ENCODE measurements around the gene SACM1L. TPM values are rescaled to one million over a fixed set of nuclear protein-coding genes. Genes with fewer than 3 reads are reported as not detected.

The SACM1L gene
- total RNA-seq, 1 donor: 28.6 TPM

- H3K4me1 ChIP-seq (ENCODE audit: insufficient read depth, low read length): peaks cover 16% of the 10 kb centered on the region
- no peak for DNase-seq (ENCODE audit: insufficient read length, low spot score, missing footprints)
- no peak overlapping the region for H3K27ac ChIP-seq (ENCODE audit: low read depth, low read length)
- TF ChIP-seq CTCF (IDR thresholded peaks at IDR 0.05; ENCODE audit: extremely low read depth, low read depth, low read length): no peak
- H3K36me3 ChIP-seq (ENCODE audit: insufficient read depth, low read length): peaks cover 24% of the 10 kb centered on the region
- no peaks in the 10 kb centered on the region for H3K9me3 ChIP-seq (ENCODE audit: low read depth, low read length)
- no peaks in the 10 kb centered on the region for H4K20me1 ChIP-seq (ENCODE audit: insufficient read depth, low read length)
- no peaks in the 10 kb centered on the region for H3K79me2 ChIP-seq (ENCODE audit: insufficient read depth, low read length)
- no peak overlapping the region for H3K4me2 ChIP-seq (ENCODE audit: insufficient read depth, low read length)
- no peaks in the 10 kb centered on the region for H3K27me3 ChIP-seq (ENCODE audit: insufficient read depth, low read length)
- no peak overlapping the region for H3K4me3 ChIP-seq (ENCODE audit: insufficient read depth, low read length)
- H2AFZ ChIP-seq (ENCODE audit: low read length): no peak overlapping the region
Observed at GRCh38 chr3:45681221-45681620, 8.0 kb upstream of the SACM1L start.

- Histone ChIP-seq H3K27ac (ENCODE audit: low read depth, low read length) (no peak overlapping the region), H3K4me2 (ENCODE audit: insufficient read depth, low read length) (no peak overlapping the region), H3K36me3 (ENCODE audit: insufficient read depth, low read length) (peaks cover 24% of the 10 kb centered on the region), H3K79me2 (ENCODE audit: insufficient read depth, low read length) (no peaks in the 10 kb centered on the region), H3K4me3 (ENCODE audit: insufficient read depth, low read length) (no peak overlapping the region), H3K9me3 (ENCODE audit: low read depth, low read length) (no peaks in the 10 kb centered on the region), H3K4me1 (ENCODE audit: insufficient read depth, low read length) (peaks cover 12% of the 10 kb centered on the region), H3K27me3 (ENCODE audit: insufficient read depth, low read length) (no peaks in the 10 kb centered on the region), H2AFZ (ENCODE audit: low read length) (no peak overlapping the region), H4K20me1 (ENCODE audit: insufficient read depth, low read length) (no peaks in the 10 kb centered on the region)
- no peak for DNase-seq (ENCODE audit: insufficient read length, low spot score, missing footprints)
- no peak for TF ChIP-seq CTCF (IDR thresholded peaks at IDR 0.05; ENCODE audit: extremely low read depth, low read depth, low read length)
Observed at GRCh38 chr3:45681846-45682245, 7.3 kb upstream of the SACM1L start.

- Histone ChIP-seq H3K79me2 (ENCODE audit: insufficient read depth, low read length) (no peaks in the 10 kb centered on the region), H3K9me3 (ENCODE audit: low read depth, low read length) (no peaks in the 10 kb centered on the region), H3K27ac (ENCODE audit: low read depth, low read length) (no peak overlapping the region)
Observed at GRCh38 chr3:45682311-45682710, 6.9 kb upstream of the SACM1L start.

GRCh38 chr3:45682786-45683185 is 6.4 kb upstream of the SACM1L start:
- no peaks in the 10 kb centered on the region for H4K20me1 ChIP-seq (ENCODE audit: insufficient read depth, low read length)
- no peak for DNase-seq (ENCODE audit: insufficient read length, low spot score, missing footprints)
- H3K4me2 ChIP-seq (ENCODE audit: insufficient read depth, low read length): no peak overlapping the region
- peaks cover 9% of the 10 kb centered on the region for H3K4me1 ChIP-seq (ENCODE audit: insufficient read depth, low read length)
- H3K4me3 ChIP-seq (ENCODE audit: insufficient read depth, low read length): no peak overlapping the region
- no peaks in the 10 kb centered on the region for H3K27me3 ChIP-seq (ENCODE audit: insufficient read depth, low read length)
- no peaks in the 10 kb centered on the region for H3K79me2 ChIP-seq (ENCODE audit: insufficient read depth, low read length)
- no peak overlapping the region for H2AFZ ChIP-seq (ENCODE audit: low read length)
- H3K27ac ChIP-seq (ENCODE audit: low read depth, low read length): no peak overlapping the region
- H3K9me3 ChIP-seq (ENCODE audit: low read depth, low read length): no peaks in the 10 kb centered on the region
- no peak for TF ChIP-seq CTCF (IDR thresholded peaks at IDR 0.05; ENCODE audit: extremely low read depth, low read depth, low read length)
- H3K36me3 ChIP-seq (ENCODE audit: insufficient read depth, low read length): peaks cover 24% of the 10 kb centered on the region

More at GRCh38 chr3:45682311-45682710, 6.9 kb upstream of the SACM1L start:
- TF ChIP-seq CTCF (IDR thresholded peaks at IDR 0.05; ENCODE audit: extremely low read depth, low read depth, low read length): no peak
- Histone ChIP-seq H3K4me3 (ENCODE audit: insufficient read depth, low read length) (no peak overlapping the region), H2AFZ (ENCODE audit: low read length) (no peak overlapping the region), H3K4me2 (ENCODE audit: insufficient read depth, low read length) (no peak overlapping the region), H3K4me1 (ENCODE audit: insufficient read depth, low read length) (peaks cover 9% of the 10 kb centered on the region), H4K20me1 (ENCODE audit: insufficient read depth, low read length) (no peaks in the 10 kb centered on the region), H3K27me3 (ENCODE audit: insufficient read depth, low read length) (no peaks in the 10 kb centered on the region), H3K36me3 (ENCODE audit: insufficient read depth, low read length) (peaks cover 24% of the 10 kb centered on the region)
- no peak for DNase-seq (ENCODE audit: insufficient read length, low spot score, missing footprints)

All from osteoblast (primary cell).